Lower leg skin (tissue), 3 donors: ENCODE results near the gene AMBP.

ENCODE experiments used
- CTCF ChIP-seq, 3 donors: fragments of 450-650 bp; IDR thresholded peaks; one replicate each; pipeline ENCODE4 v1.5.1; 2016; ENCODE audit warnings: antibody characterized with exemption in 3 of 3, mild to moderate bottlenecking in 3 of 3, moderate library complexity in 2 of 3
- POLR2A ChIP-seq, 2 donors: fragments of 450-650 bp; IDR thresholded peaks; one replicate each; pipeline ENCODE4 v1.6.1; 2016 to 2017; ENCODE audit warnings: antibody characterized with exemption in 2 of 2, mild to moderate bottlenecking in 1 of 2, moderate library complexity in 1 of 2

- TF ChIP-seq POLR2A (IDR thresholded peaks at IDR 0.05) (no peak), CTCF (IDR thresholded peaks at IDR 0.05) (no peak)
Measured at GRCh38 chr9:114021578-114021977, 56.5 kb downstream of the AMBP start.
